GM18867 (cell line): ENCODE measurements around the gene TOMT.

Experiments used
- ATAC-seq: cut with Tn5 transposase; IDR thresholded peaks from one replicate; pipeline ENCODE4 v1.9.1; 2021; ENCODE audit warnings: mild to moderate bottlenecking, moderate library complexity; ENCODE audit not compliant: unreplicated experiment

Gene TOMT

GRCh38 chr11:72105888-72106287 is at the start of gene TOMT:
TSS of gene TOMT (plus strand) at chr11:72105924. CDS start at chr11:72105952, 28 bp downstream.
- no peak for ATAC-seq

- ATAC-seq: no peak
Observed at GRCh38 chr11:72058416-72059034, 47.2 kb upstream of the TOMT start.

GRCh38 chr11:72061739-72062396 is 43.9 kb upstream of the TOMT start:
- no peak for ATAC-seq

- no peak for ATAC-seq
Observed at GRCh38 chr11:72066855-72067254, 38.9 kb upstream of the TOMT start.

- no peak for ATAC-seq
Observed at GRCh38 chr11:72067266-72067665, 38.5 kb upstream of the TOMT start.

GRCh38 chr11:72067676-72068075 is 38.0 kb upstream of the TOMT start:
- ATAC-seq: no peak

GRCh38 chr11:72069200-72069599 is 36.5 kb upstream of the TOMT start:
- no peak for ATAC-seq

GRCh38 chr11:72069787-72070251 is 35.9 kb upstream of the TOMT start:
- peak; percentile 74 for ATAC-seq

- no peak for ATAC-seq
Observed at GRCh38 chr11:72070491-72070890, 35.2 kb upstream of the TOMT start.

GRCh38 chr11:72072348-72072747 is 33.4 kb upstream of the TOMT start:
- ATAC-seq: no peak

GRCh38 chr11:72075109-72075508 is 30.6 kb upstream of the TOMT start:
- no peak for ATAC-seq

- no peak for ATAC-seq
Observed at GRCh38 chr11:72075756-72076155, 30.0 kb upstream of the TOMT start.

GRCh38 chr11:72078477-72078876 is 27.2 kb upstream of the TOMT start:
- ATAC-seq: no peak

GRCh38 chr11:72079819-72080325 is 25.9 kb upstream of the TOMT start:
- no peak for ATAC-seq

GRCh38 chr11:72080326-72081183 is 25.2 kb upstream of the TOMT start, which contains the start of the genes LRRC51 and NUMA1:
TSS of gene LRRC51 (plus strand) at chr11:72080850. CDS start at chr11:72089084, 8,234 bp downstream.
TSS of gene NUMA1 (minus strand) at chr11:72080542. CDS start at chr11:72035943, 44,599 bp downstream.
- ATAC-seq: peak; percentile 89

GRCh38 chr11:72081184-72081644 is 24.5 kb upstream of the TOMT start:
- no peak for ATAC-seq

- no peak for ATAC-seq
Observed at GRCh38 chr11:72081821-72082453, 23.8 kb upstream of the TOMT start.

- ATAC-seq: no peak
Observed at GRCh38 chr11:72083414-72083813, 22.3 kb upstream of the TOMT start.

- ATAC-seq: no peak
Observed at GRCh38 chr11:72084076-72084475, 21.6 kb upstream of the TOMT start.

- no peak for ATAC-seq
Observed at GRCh38 chr11:72084965-72085364, 20.8 kb upstream of the TOMT start.
